GM23248 (cell line): ENCODE data around the gene NT5M. TPM values are rescaled to one million over a fixed set of nuclear protein-coding genes. Genes with fewer than 3 reads are reported as not detected.

Experiments used
- DNase-seq: peaks from one replicate; pipeline ENCODE4 v3.0.0-alpha.2; 2015
- H2AFZ ChIP-seq: fragments of 200-600 bp; sonication (generic); 2 replicates; pipeline ENCODE4 v1.6.1; 2016; ENCODE audit warnings: antibody characterized with exemption
- H3F3A ChIP-seq: fragments of 200-600 bp; sonication (generic); 2 replicates; pipeline ENCODE4 v1.6.1; 2016; ENCODE audit warnings: mild to moderate bottlenecking, antibody characterized with exemption, mixed run types; ENCODE audit not compliant: insufficient read depth
- H3K27ac ChIP-seq: fragments of 200-600 bp; sonication (generic); 2 replicates; pipeline ENCODE4 v1.5.1; 2016; ENCODE audit warnings: mild to moderate bottlenecking
- H3K27me3 ChIP-seq: fragments of 200-600 bp; sonication (generic); replicated peaks from 2 replicates; pipeline ENCODE4 v1.6.1; 2016; ENCODE audit warnings: mild to moderate bottlenecking; ENCODE audit not compliant: insufficient read depth
- H3K36me3 ChIP-seq: fragments of 200-600 bp; sonication (generic); 2 replicates; pipeline ENCODE4 v1.6.1; 2016; ENCODE audit warnings: low read depth, mild to moderate bottlenecking
- H3K4me1 ChIP-seq: fragments of 200-600 bp; sonication (generic); 2 replicates; pipeline ENCODE4 v1.6.1; 2016; ENCODE audit warnings: mild to moderate bottlenecking; ENCODE audit not compliant: insufficient read depth
- H3K4me2 ChIP-seq: fragments of 200-600 bp; sonication (generic); one replicate; pipeline ENCODE4 v1.6.1; 2016; ENCODE audit warnings: mild to moderate bottlenecking; ENCODE audit not compliant: unreplicated experiment
- H3K4me3 ChIP-seq: fragments of 200-600 bp; sonication (generic); 2 replicates; pipeline ENCODE4 v1.5.1; 2016; ENCODE audit warnings: mild to moderate bottlenecking
- H3K79me2 ChIP-seq: fragments of 200-600 bp; sonication (generic); 2 replicates; pipeline ENCODE4 v1.6.1; 2016; ENCODE audit warnings: mild to moderate bottlenecking; ENCODE audit not compliant: insufficient read depth
- H3K9ac ChIP-seq: fragments of 200-600 bp; sonication (generic); 2 replicates; pipeline ENCODE4 v1.6.1; 2016; ENCODE audit warnings: mild to moderate bottlenecking
- H3K9me2 ChIP-seq: fragments of 200-600 bp; sonication (generic); 2 replicates; pipeline ENCODE4 v1.6.1; 2016; ENCODE audit warnings: mixed run types, mild to moderate bottlenecking, moderate library complexity; ENCODE audit not compliant: insufficient read depth
- H3K9me3 ChIP-seq: fragments of 200-600 bp; sonication (generic); one replicate; pipeline ENCODE4 v1.6.1; 2017; ENCODE audit warnings: low read depth
- H4K20me1 ChIP-seq: fragments of 200-600 bp; sonication (generic); 2 replicates; pipeline ENCODE4 v1.6.0; 2016; ENCODE audit not compliant: insufficient read depth
- EZH2 ChIP-seq: fragments of 200-600 bp; sonication (generic); IDR thresholded peaks from 2 replicates; pipeline ENCODE4 v1.6.1; 2018; ENCODE audit warnings: antibody characterized with exemption, mild to moderate bottlenecking; ENCODE audit not compliant: insufficient read depth, poor library complexity, severe bottlenecking
- EZH2phosphoT487 ChIP-seq: fragments of 200-600 bp; sonication (generic); IDR thresholded peaks from 2 replicates; pipeline ENCODE4 v1.6.1; 2018; ENCODE audit warnings: antibody characterized with exemption, moderate library complexity, mild to moderate bottlenecking, low read depth; ENCODE audit not compliant: insufficient read depth
- WGBS, 2 experiments: methylation state at CpG; one replicate each; pipeline ENCODE4 v1.1.6; 2015 to 2017; ENCODE audit warnings: low lambda C conversion rate in 2 of 2, low coverage in 1 of 2; ENCODE audit errors: missing lambda C conversion rate in 2 of 2; 5-methylcytosine and 5-hydroxymethylcytosine counted together
- in situ Hi-C: fragments of 300-500 bp; cut with MboI; formaldehyde crosslinking; loops from 2 replicates; pipeline ENCODE4 v1.15.0; 2020
- polyA plus RNA-seq: library from polyadenylated mRNA; unstranded; fragments of >200 nt; fragmentation: Nextera tagmentation; extraction: Ambion mirVana; gene quantifications from 2 replicates; pipeline ENCODE4 v1.2.1, GENCODE V29; 2016
- total RNA-seq: library from RNA; depleted of rRNA; stranded (reverse); fragments of >200 nt; shearing (Covaris generic); gene quantifications from 2 replicates; pipeline ENCODE4 v1.2.3, GENCODE V29; 2014

The NT5M gene
- total and polyA plus RNA-seq, 2 experiments from 2014 or later: 3.3 to 5.1 TPM

DNA sequence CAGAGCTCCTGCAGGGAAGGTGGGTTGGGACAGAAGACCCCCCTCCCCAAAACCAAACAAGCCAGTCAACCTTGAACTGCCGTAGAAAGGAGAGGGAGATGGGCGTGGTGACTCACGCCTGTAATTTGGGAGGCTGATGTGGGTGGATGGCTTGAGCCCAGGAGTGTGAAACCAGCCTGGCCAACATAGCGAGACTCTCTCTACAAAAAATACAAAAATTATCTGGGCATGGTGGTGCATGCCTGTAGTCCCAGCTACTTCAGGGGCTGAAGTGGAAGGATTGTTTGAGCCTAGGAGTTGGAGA lies 42.1 kb downstream of the NT5M start:
- no peak overlapping the region for H3K27ac ChIP-seq
- no peaks in the 10 kb centered on the region for H3K27me3 ChIP-seq
- H4K20me1 ChIP-seq: no peaks in the 10 kb centered on the region
- TF ChIP-seq EZH2phosphoT487: no peak
- no peak for TF ChIP-seq EZH2
- no peak overlapping the region for H3K4me2 ChIP-seq
- no peak overlapping the region for H3K4me3 ChIP-seq
- WGBS, 2 experiments: 95 to 99% methylated on average over 4 of the region's 4 CpGs
- H3K9ac ChIP-seq: no peak overlapping the region
- no peaks in the 10 kb centered on the region for H3K9me2 ChIP-seq
- H2AFZ ChIP-seq: no peak overlapping the region
- H3K36me3 ChIP-seq: no peaks in the 10 kb centered on the region
- in situ Hi-C loops: no loop called here
- H3K4me1 ChIP-seq: no peaks in the 10 kb centered on the region
- no peak for DNase-seq
- H3F3A ChIP-seq: no peaks in the 10 kb centered on the region
- H3K9me3 ChIP-seq: no peaks in the 10 kb centered on the region
- no peaks in the 10 kb centered on the region for H3K79me2 ChIP-seq

DNA sequence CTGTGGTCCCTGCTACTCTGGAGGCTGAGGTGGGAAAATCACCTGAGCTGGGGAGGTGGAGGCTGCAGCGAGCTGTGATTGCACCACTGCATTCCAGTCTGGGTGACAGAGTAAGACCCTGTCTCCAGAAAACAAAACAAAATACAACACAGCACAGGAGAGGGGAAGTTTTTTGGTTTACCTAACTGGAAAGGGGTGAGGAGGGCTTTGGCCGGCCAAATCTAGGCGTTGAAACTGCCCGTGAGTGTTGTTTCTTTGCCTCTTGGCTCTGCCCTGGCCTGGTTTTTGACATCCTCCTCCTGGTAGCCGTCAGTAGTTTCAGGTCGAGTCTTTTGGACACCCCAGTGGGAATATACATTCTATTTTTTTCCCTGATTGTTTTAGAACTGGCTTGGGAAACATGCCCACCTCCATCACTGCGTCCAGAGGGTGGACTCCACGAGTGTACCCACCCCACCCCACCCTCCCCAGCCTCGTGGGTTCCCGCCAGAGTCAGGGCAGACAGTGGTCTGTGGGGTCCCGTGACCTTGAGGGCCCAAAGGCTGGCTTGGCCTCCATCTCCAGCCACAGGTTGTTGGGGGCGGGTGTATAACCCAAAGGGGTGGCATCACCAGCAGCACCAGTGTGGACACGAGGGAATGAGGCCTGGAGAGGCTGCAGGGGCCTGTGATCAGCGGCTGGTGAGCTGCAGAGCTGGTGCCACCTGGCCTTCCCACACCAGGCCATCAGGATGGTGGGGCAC lies 42.7 kb downstream of the NT5M start:
- H3K4me1 ChIP-seq: no peaks in the 10 kb centered on the region
- TF ChIP-seq EZH2 (no peak), EZH2phosphoT487 (no peak)
- WGBS, 2 experiments: 84 to 87% methylated on average over 14 of the region's 14 CpGs
- no peaks in the 10 kb centered on the region for H3K27me3 ChIP-seq
- H3K9ac ChIP-seq: no peak overlapping the region
- no peak for DNase-seq
- H3K4me2 ChIP-seq: no peak overlapping the region
- H3K79me2 ChIP-seq: no peaks in the 10 kb centered on the region
- H3K4me3 ChIP-seq: no peak overlapping the region
- no peaks in the 10 kb centered on the region for H3F3A ChIP-seq
- no peaks in the 10 kb centered on the region for H3K9me3 ChIP-seq
- no peak overlapping the region for H2AFZ ChIP-seq
- no peaks in the 10 kb centered on the region for H3K36me3 ChIP-seq
- in situ Hi-C loops: no loop called here
- no peaks in the 10 kb centered on the region for H3K9me2 ChIP-seq
- H4K20me1 ChIP-seq: no peaks in the 10 kb centered on the region
- no peak overlapping the region for H3K27ac ChIP-seq

DNA sequence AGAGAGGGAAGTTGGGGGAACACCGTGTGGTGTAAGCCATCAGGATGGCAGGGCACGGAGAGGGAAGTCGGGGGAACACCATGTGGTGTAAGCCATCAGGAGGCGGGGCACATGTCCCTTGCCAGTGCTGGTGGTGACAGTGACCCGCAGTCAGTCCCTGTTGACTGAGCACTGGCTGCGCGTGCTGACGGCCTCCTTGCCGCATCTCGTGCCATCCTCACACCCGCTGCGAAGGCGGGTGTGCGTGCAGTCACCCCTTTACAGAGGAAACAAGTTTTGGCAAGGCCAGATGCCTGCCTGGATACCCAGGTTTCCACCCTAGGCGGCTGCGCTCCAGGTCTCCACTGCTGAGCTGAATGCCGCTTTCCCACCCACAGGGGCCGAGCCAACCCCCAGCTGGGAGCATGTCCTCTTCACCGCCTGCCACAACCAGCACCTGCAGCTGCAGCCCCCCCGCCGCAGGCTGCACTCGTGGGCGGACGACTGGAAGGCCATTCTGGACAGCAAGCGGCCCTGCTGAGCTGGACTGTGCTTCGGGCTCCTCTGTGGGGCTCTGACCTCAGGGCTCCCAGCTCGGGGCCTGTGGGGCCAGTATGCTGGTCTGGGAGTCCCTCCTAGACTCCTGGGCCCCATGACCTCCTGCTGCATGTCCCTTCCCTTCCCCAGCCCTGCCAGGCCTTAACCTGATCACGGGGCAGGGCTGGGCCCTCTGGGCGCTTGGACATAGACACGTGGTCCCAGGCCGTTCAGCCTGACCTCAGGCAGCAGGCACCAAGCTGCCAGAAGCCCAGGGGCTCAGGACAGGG lies 43.5 kb downstream of the NT5M start:
- Histone ChIP-seq H2AFZ (no peak overlapping the region), H3K36me3 (no peaks in the 10 kb centered on the region), H3K9me3 (no peaks in the 10 kb centered on the region), H3K27me3 (no peaks in the 10 kb centered on the region), H3K9ac (no peak overlapping the region), H3K4me1 (no peaks in the 10 kb centered on the region), H3K4me2 (no peak overlapping the region), H3K27ac (no peak overlapping the region), H3K9me2 (no peaks in the 10 kb centered on the region), H3K79me2 (no peaks in the 10 kb centered on the region), H4K20me1 (no peaks in the 10 kb centered on the region), H3F3A (no peaks in the 10 kb centered on the region), H3K4me3 (no peak overlapping the region)
- no peak for TF ChIP-seq EZH2phosphoT487
- TF ChIP-seq EZH2: no peak
- WGBS, 2 experiments: 90% methylated on average over 25 to 31 of the region's 31 CpGs
- DNase-seq: no peak
- in situ Hi-C loops: no loop called here

DNA sequence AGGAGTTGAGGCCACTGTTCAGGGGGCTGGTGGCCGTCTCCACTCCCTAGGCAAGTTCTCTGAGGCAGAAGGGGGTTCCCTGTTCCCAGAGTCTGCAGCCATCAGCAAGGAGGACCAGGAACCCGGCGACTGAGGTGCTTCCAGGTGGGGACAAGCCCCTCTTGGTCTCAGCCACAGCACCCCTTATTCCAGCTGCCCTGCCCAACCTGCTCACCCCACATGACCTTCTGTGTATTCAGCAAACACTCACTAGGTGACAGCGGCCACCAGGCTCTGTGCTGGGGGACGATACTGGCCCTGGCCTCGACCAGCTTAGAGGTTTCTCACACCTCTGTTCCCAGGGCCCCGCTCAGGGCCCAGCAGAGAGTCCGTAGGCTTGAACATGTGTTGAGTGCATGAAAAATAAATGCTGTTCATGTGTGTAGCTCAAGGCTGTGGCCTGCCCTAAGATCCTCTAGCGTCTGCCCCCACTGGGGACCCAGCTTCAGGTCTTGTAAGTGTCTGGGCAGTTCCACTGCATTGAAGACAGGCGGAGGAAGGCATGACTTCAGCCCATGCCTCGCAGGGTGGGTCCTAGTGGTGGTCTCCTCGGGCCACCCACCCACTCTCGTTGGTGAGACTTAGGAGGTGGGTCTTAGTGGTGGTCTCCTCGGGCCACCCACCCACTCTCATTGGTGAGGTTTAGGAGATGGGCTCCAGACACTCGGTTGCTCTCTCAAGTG lies 44.2 kb downstream of the NT5M start:
- Histone ChIP-seq H3F3A (no peaks in the 10 kb centered on the region), H4K20me1 (no peaks in the 10 kb centered on the region), H3K36me3 (no peaks in the 10 kb centered on the region), H3K9me2 (no peaks in the 10 kb centered on the region), H3K79me2 (no peaks in the 10 kb centered on the region), H2AFZ (no peak overlapping the region), H3K4me1 (no peaks in the 10 kb centered on the region), H3K9me3 (no peaks in the 10 kb centered on the region), H3K9ac (no peak overlapping the region), H3K27ac (no peak overlapping the region), H3K27me3 (no peaks in the 10 kb centered on the region), H3K4me3 (no peak overlapping the region), H3K4me2 (no peak overlapping the region)
- DNase-seq: no peak
- WGBS, 2 experiments: 84 to 91% methylated on average over 14 to 15 of the region's 15 CpGs
- TF ChIP-seq EZH2phosphoT487 (no peak), EZH2 (no peak)
- in situ Hi-C loops: no loop called here
